ENCODE measurements around the gene SP140.

DNA sequence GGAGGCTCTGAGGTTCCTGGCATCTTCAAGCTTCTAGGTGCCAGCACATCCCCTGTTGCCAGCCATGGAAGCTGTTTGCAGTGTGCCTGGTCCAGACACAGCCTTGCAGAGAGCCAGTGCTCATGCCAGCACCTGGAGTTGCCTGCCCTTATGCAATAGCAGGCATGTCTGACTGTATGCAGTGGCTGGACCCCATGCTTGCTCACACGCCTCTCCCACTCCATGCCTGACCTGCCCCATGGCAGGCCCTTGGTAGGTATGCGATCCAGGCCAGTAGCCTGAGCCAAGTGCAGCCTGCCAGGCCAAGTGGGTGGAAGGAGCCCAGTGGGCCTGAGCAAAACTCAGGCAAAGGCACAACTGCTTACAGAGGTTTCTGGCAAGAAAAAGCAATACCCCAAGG, 81.9 kb downstream of the SP140 start:
- no peak for TF ChIP-seq POLR2A (IDR thresholded peaks at IDR 0.05; ENCODE audit: low read length)
- TF ChIP-seq GATA1 (IDR thresholded peaks at IDR 0.05; ENCODE audit: low read depth, low read length), result no peak

Data from erythroblast (primary cell).